Gastrocnemius medialis (tissue), 4 donors: ENCODE measurements around the gene NDUFC2.

ENCODE experiments used
- CTCF ChIP-seq, 5 experiments: fragments of 450-650 bp in 3 of 5; fragments of 200-600 bp in 2 of 5; sonication (generic) in 2 of 5; IDR thresholded peaks in 4 of 5; conservative IDR thresholded peaks in 1 of 5; 1 replicate in 4 of 5; 2 replicates in 1 of 5; pipeline ENCODE4 v1.5.1; 2016 to 2019; ENCODE audit warnings: antibody characterized with exemption in 5 of 5, mild to moderate bottlenecking in 3 of 5, moderate library complexity in 3 of 5
- POLR2A ChIP-seq, 2 donors: fragments of 450-650 bp; IDR thresholded peaks; one replicate each; pipeline ENCODE4 v1.6.1; 2017; ENCODE audit warnings: antibody characterized with exemption in 2 of 2, mild to moderate bottlenecking in 2 of 2, moderate library complexity in 2 of 2

- TF ChIP-seq CTCF (IDR thresholded peaks at IDR 0.05 in 4 of 5, conservative IDR thresholded peaks at IDR 0.05 in 1 of 5) (no peak), POLR2A (IDR thresholded peaks at IDR 0.05) (no peak)
These were observed 28.5 kb downstream of the NDUFC2 start for GRCh38 chr11:78050964-78051831.
